Right atrium auricular region (tissue), 2 donors: Measurements from ENCODE around the gene FOLR1. TPM values are rescaled to one million over a fixed set of nuclear protein-coding genes. Genes with fewer than 3 reads are reported as not detected.

Experiments used
- DNase-seq: peaks from one replicate; pipeline ENCODE4 v3.0.0-alpha.2; 2019; ENCODE audit warnings: low spot score
- H3K27ac ChIP-seq, 2 donors: fragments of 200-600 bp; sonication (generic); 1 replicate in 1 of 2; 2 replicates in 1 of 2; pipeline ENCODE4 v1.5.1; 2016 to 2019
- H3K27me3 ChIP-seq, 2 donors: fragments of 200-600 bp; sonication (generic); one replicate each; pipeline versions ENCODE4 v1.5.1 to v1.6.0; 2017 to 2019
- H3K36me3 ChIP-seq: fragments of 200-600 bp; sonication (generic); one replicate; pipeline ENCODE4 v1.5.1; 2016
- H3K4me1 ChIP-seq, 2 donors: fragments of 200-600 bp; sonication (generic); one replicate each; pipeline versions ENCODE4 v1.5.1 to v1.6.0; 2017 to 2019
- H3K4me3 ChIP-seq, 2 donors: fragments of 200-600 bp; sonication (generic); 1 replicate in 1 of 2; 2 replicates in 1 of 2; pipeline ENCODE4 v1.5.1; 2017 to 2019; ENCODE audit warnings: mild to moderate bottlenecking in 1 of 2, moderate library complexity in 1 of 2
- H3K9me3 ChIP-seq, 2 donors: fragments of 200-600 bp; sonication (generic); one replicate each; pipeline ENCODE4 v1.5.1; 2019
- total RNA-seq, 2 donors: library from RNA; depleted of rRNA; stranded (reverse); fragments of >200 nt; gene quantifications; one replicate each; pipeline ENCODE4 v1.1.0, GENCODE V29; 2016
- TF ChIP-seq, protein P1 (sequence below), 2 donors: fragments of 200-600 bp; sonication (generic); IDR thresholded peaks; one replicate each; pipeline ENCODE4 v1.5.1; 2019; ENCODE audit warnings: antibody characterized with exemption in 2 of 2

Gene FOLR1
- total RNA-seq, 2 donors from 2014 or later = not detected

GRCh38 chr11:72227316-72228228, 35.6 kb downstream of the FOLR1 start:
- no peak overlapping the region for H3K27ac ChIP-seq
- peaks cover 0 to 37% of the 10 kb centered on the region in 2 donors for H3K4me1 ChIP-seq
- TF ChIP-seq, protein P1, sequence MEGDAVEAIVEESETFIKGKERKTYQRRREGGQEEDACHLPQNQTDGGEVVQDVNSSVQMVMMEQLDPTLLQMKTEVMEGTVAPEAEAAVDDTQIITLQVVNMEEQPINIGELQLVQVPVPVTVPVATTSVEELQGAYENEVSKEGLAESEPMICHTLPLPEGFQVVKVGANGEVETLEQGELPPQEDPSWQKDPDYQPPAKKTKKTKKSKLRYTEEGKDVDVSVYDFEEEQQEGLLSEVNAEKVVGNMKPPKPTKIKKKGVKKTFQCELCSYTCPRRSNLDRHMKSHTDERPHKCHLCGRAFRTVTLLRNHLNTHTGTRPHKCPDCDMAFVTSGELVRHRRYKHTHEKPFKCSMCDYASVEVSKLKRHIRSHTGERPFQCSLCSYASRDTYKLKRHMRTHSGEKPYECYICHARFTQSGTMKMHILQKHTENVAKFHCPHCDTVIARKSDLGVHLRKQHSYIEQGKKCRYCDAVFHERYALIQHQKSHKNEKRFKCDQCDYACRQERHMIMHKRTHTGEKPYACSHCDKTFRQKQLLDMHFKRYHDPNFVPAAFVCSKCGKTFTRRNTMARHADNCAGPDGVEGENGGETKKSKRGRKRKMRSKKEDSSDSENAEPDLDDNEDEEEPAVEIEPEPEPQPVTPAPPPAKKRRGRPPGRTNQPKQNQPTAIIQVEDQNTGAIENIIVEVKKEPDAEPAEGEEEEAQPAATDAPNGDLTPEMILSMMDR (IDR thresholded peaks at IDR 0.05) = no peak
- no peak for DNase-seq
- H3K27me3 ChIP-seq = no peaks in the 10 kb centered on the region
- no peaks in the 10 kb centered on the region for H3K9me3 ChIP-seq
- H3K36me3 ChIP-seq = peaks cover 52% of the 10 kb centered on the region
- H3K4me3 ChIP-seq = no peak overlapping the region

DNA sequence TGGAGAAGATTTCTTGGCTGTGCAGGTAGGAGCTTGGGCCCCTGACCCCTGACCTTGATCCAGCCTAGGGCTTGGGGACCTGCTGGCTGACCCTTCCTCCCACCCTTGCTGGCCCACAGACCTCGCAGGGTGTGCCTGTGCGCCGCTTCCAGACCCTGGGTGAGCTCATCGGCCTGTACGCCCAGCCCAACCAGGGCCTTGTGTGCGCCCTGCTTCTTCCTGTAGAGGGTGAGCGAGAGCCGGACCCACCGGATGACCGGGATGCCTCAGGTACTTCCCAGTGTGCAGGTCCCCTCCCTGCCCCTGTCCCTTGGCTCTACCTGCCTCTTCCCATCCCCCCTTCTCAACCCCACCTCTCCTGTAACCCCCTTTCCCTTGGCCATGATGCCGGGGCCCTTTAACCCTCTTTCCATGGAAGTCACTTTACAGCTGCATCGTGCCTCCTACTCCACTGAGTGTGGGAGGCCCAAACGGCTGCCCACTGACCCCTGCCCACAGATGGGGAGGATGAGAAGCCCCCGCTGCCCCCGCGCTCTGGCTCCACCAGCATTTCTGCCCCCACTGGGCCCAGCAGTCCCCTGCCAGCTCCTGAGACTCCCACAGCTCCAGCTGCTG, 36.4 kb downstream of the FOLR1 start:
- Histone ChIP-seq H3K9me3 (no peaks in the 10 kb centered on the region), H3K36me3 (peaks cover 60% of the 10 kb centered on the region), H3K27me3 (no peaks in the 10 kb centered on the region), H3K27ac (no peak overlapping the region), H3K4me1 (peaks cover 0 to 33% of the 10 kb centered on the region in 2 donors), H3K4me3 (no peak overlapping the region)
- TF ChIP-seq, protein P1 (IDR thresholded peaks at IDR 0.05) = no peak
- DNase-seq = no peak

DNA sequence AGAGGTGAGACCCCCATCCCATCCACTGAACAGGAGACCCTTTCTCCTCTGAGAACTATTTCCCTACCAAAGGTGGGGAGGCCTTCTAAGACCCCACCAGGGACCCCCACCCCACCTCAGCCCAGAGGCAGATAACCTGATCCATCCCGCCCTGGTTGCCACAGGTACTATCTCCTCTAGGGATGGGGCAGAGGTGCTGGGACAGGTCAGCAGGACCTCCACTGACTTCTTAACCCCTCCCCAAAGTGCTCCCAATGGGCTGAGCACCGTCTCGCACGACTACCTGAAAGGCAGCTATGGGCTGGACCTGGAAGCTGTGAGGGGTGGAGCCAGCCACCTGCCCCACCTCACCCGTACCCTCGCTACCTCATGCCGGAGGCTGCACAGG, 36.9 kb downstream of the FOLR1 start:
- no peak for DNase-seq
- H3K4me1 ChIP-seq = peaks cover 0 to 33% of the 10 kb centered on the region in 2 donors

DNA sequence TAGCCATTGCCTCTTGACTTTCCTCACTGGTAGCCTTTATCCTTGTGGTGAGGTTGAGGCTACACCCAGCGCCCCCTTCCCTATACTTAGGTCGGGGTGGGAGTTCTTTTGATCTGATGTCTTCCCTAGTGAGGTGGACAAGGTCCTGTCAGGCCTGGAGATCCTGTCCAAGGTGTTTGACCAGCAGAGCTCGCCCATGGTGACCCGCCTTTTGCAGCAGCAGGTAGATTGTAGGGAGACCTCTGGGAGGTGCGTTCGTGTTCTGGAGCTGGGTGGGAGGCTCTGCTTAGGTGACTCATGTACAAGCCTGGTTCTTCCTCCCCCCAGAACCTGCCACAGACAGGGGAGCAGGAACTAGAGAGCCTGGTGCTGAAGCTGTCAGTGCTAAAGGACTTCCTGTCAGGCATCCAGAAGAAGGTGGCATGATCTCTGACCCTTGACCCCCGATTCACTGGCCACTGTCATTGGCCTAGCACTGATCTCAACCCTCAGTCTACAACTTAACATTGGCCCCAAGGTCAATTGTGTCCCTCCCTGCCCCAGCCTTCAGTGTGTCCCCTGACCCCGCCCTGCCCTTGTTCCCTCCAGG, 37.5 kb downstream of the FOLR1 start:
- no peak overlapping the region for H3K27ac ChIP-seq
- no peaks in the 10 kb centered on the region for H3K27me3 ChIP-seq
- DNase-seq = no peak
- peaks cover 0 to 33% of the 10 kb centered on the region in 2 donors for H3K4me1 ChIP-seq
- no peak overlapping the region for H3K4me3 ChIP-seq
- H3K36me3 ChIP-seq = peaks cover 71% of the 10 kb centered on the region
- TF ChIP-seq, protein P1 (IDR thresholded peaks at IDR 0.05) = no peak
- no peaks in the 10 kb centered on the region for H3K9me3 ChIP-seq

More for the DNA sequence above, 36.9 kb downstream of the FOLR1 start:
- Histone ChIP-seq H3K4me3 (no peak overlapping the region), H3K9me3 (no peaks in the 10 kb centered on the region), H3K27me3 (no peaks in the 10 kb centered on the region), H3K27ac (no peak overlapping the region), H3K36me3 (peaks cover 65% of the 10 kb centered on the region)
- TF ChIP-seq, protein P1 (IDR thresholded peaks at IDR 0.05) = no peak

DNA sequence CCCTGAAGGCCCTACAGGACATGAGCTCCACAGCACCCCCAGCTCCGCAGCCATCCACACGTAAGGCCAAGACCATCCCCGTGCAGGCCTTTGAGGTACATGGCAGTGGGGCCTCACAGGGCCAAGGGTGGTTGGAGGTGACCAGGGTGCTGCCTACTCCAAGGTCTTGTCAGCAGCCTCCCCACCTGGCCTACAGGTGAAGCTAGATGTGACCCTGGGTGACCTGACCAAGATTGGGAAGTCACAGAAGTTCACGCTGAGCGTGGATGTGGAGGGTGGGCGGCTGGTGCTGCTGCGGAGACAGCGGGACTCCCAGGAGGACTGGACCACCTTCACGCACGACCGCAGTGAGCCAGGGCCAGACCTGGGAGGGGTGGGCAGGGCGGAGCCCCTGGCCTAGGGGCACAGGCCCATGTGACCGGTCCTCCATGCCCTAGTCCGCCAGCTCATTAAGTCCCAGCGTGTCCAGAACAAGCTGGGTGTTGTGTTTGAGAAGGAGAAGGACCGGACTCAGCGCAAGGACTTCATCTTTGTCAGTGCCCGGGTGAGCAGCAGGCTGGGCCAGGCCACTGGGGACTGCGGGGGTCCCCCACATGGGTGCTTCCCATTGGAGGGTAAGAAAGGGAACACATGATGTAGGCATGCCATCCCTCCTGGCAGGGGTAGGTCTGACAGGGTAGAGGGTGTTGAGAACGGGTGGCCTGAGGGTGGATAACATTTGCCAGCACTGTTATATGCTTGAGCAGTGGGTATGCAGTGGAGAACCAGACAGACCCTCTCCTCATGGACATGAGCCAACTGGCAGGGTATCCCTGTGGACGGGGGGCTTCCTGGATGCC, 38.2 kb downstream of the FOLR1 start:
- H3K27ac ChIP-seq = no peak overlapping the region
- peaks cover 78% of the 10 kb centered on the region for H3K36me3 ChIP-seq
- H3K9me3 ChIP-seq = no peaks in the 10 kb centered on the region
- TF ChIP-seq, protein P1 (IDR thresholded peaks at IDR 0.05) = no peak
- no peaks in the 10 kb centered on the region for H3K27me3 ChIP-seq
- DNase-seq = no peak
- H3K4me3 ChIP-seq = no peak overlapping the region
- peaks cover 0 to 31% of the 10 kb centered on the region in 2 donors for H3K4me1 ChIP-seq
